ENCODE data around the gene CACNB2. TPM values are rescaled to one million over a fixed set of nuclear protein-coding genes. Genes with fewer than 3 reads are reported as not detected.

Gene CACNB2
- total RNA-seq, 4 donors from 2014 or later: 1.6 to 13.8 (median 5.0) TPM

GRCh38 chr10:18313626-18314025 lies 173.4 kb downstream of the CACNB2 start:
- WGBS, 2 donors: 53 to 60% methylated on average over 6 of the region's 6 CpGs
- H3K36me3 ChIP-seq: no peaks in the 10 kb centered on the region
- peaks cover 0 to 6% (median 0%) of the 10 kb centered on the region in 4 donors for H3K4me1 ChIP-seq
- no peaks in the 10 kb centered on the region for H3K9me3 ChIP-seq
- H3K27ac ChIP-seq: peak overlapping the region in 2 of 4 donors; percentile 35 to 36
- H3K4me3 ChIP-seq: peak overlapping the region in 1 of 4 donors; percentile 25
- H3K27me3 ChIP-seq: no peaks in the 10 kb centered on the region
- no peak for DNase-seq (ENCODE audit: low spot score in 2 of 2)
- no peak for TF ChIP-seq POLR2A (IDR thresholded peaks at IDR 0.05)
- TF ChIP-seq EP300 (IDR thresholded peaks at IDR 0.05): no peak

GRCh38 chr10:18319628-18320027 lies 179.4 kb downstream of the CACNB2 start:
- H3K4me1 ChIP-seq: no peaks in the 10 kb centered on the region
- TF ChIP-seq EP300 (IDR thresholded peaks at IDR 0.05): no peak
- TF ChIP-seq CTCF (IDR thresholded peaks at IDR 0.05): no peak
- no peaks in the 10 kb centered on the region for H3K36me3 ChIP-seq
- no peaks in the 10 kb centered on the region for H3K9me3 ChIP-seq
- WGBS, 2 donors: 88 to 98% methylated on average over 3 of the region's 3 CpGs
- H3K27me3 ChIP-seq: no peaks in the 10 kb centered on the region
- no peak for DNase-seq (ENCODE audit: low spot score in 2 of 2)
- no peak overlapping the region for H3K4me3 ChIP-seq
- no peak overlapping the region for H3K27ac ChIP-seq

- Histone ChIP-seq H3K4me1 (no peaks in the 10 kb centered on the region), H3K27ac (no peak overlapping the region), H3K9me3 (no peaks in the 10 kb centered on the region), H3K4me3 (no peak overlapping the region), H3K36me3 (no peaks in the 10 kb centered on the region), H3K27me3 (no peaks in the 10 kb centered on the region)
- WGBS, 2 donors: 59 to 63% methylated on average over 1 of the region's 1 CpG
- no peak for DNase-seq (ENCODE audit: low spot score in 2 of 2)
- TF ChIP-seq POLR2A (IDR thresholded peaks at IDR 0.05) (no peak), CTCF (IDR thresholded peaks at IDR 0.05) (no peak), EP300 (IDR thresholded peaks at IDR 0.05) (no peak)
Observed at GRCh38 chr10:18321371-18321770, 181.1 kb downstream of the CACNB2 start.

- DNase-seq (ENCODE audit: low spot score in 2 of 2): no peak
- WGBS, 2 donors: 85 to 86% methylated on average over 2 of the region's 2 CpGs
Observed at GRCh38 chr10:18323916-18324315, 183.7 kb downstream of the CACNB2 start.

GRCh38 chr10:18325410-18325809 lies 185.2 kb downstream of the CACNB2 start:
- Histone ChIP-seq H3K36me3 (no peaks in the 10 kb centered on the region), H3K4me3 (no peak overlapping the region), H3K9me3 (no peaks in the 10 kb centered on the region), H3K4me1 (no peaks in the 10 kb centered on the region), H3K27me3 (no peaks in the 10 kb centered on the region), H3K27ac (no peak overlapping the region)
- TF ChIP-seq CTCF (IDR thresholded peaks at IDR 0.05): no peak
- TF ChIP-seq EP300 (IDR thresholded peaks at IDR 0.05): no peak
- TF ChIP-seq POLR2A (IDR thresholded peaks at IDR 0.05): no peak
- no peak for DNase-seq (ENCODE audit: low spot score in 2 of 2)

More at GRCh38 chr10:18323916-18324315, 183.7 kb downstream of the CACNB2 start:
- TF ChIP-seq EP300 (IDR thresholded peaks at IDR 0.05) (no peak), CTCF (IDR thresholded peaks at IDR 0.05) (no peak), POLR2A (IDR thresholded peaks at IDR 0.05) (no peak)
- no peak overlapping the region for H3K27ac ChIP-seq
- H3K4me3 ChIP-seq: no peak overlapping the region
- H3K9me3 ChIP-seq: no peaks in the 10 kb centered on the region
- no peaks in the 10 kb centered on the region for H3K4me1 ChIP-seq
- no peaks in the 10 kb centered on the region for H3K36me3 ChIP-seq
- H3K27me3 ChIP-seq: no peaks in the 10 kb centered on the region

Data from tibial nerve (tissue), 4 donors.